Upper lobe of left lung (tissue), 6 donors: ENCODE measurements around the gene GATAD2A. TPM values are rescaled to one million over a fixed set of nuclear protein-coding genes. Genes with fewer than 3 reads are reported as not detected.

Source experiments
- ATAC-seq, 2 donors: fragments of 200-7000 bp; cut with Tn5 transposase; one replicate each; pipeline ENCODE4 v1.9.1; 2022; ENCODE audit warnings: mild to moderate bottlenecking in 2 of 2, moderate library complexity in 2 of 2; ENCODE audit not compliant: low FRiP score in 2 of 2
- DNase-seq, 2 donors: peaks; one replicate each; pipeline ENCODE4 v3.0.0-alpha.2; 2019 to 2020
- H3K27ac ChIP-seq, 4 donors: fragments of 200-600 bp; sonication (generic); one replicate each; pipeline ENCODE4 v1.5.1; 2016 to 2019
- H3K27me3 ChIP-seq, 4 donors: fragments of 200-600 bp; sonication (generic); one replicate each; pipeline ENCODE4 v1.5.1; 2017 to 2019
- H3K36me3 ChIP-seq, 4 donors: fragments of 200-600 bp; sonication (generic); one replicate each; pipeline ENCODE4 v1.5.1; 2016 to 2019
- H3K4me1 ChIP-seq, 4 donors: fragments of 200-600 bp; sonication (generic); one replicate each; pipeline ENCODE4 v1.5.1; 2018 to 2019
- H3K4me3 ChIP-seq, 4 donors: fragments of 200-600 bp; sonication (generic); one replicate each; pipeline ENCODE4 v1.5.1; 2017 to 2019; ENCODE audit warnings: mild to moderate bottlenecking in 2 of 4, moderate library complexity in 1 of 4
- H3K9me3 ChIP-seq, 4 donors: fragments of 200-600 bp; sonication (generic); one replicate each; pipeline ENCODE4 v1.5.1; 2018 to 2019
- CTCF ChIP-seq, 6 experiments: fragments of 450-650 bp in 4 of 6; fragments of 200-600 bp in 2 of 6; sonication (generic) in 2 of 6; IDR thresholded peaks; one replicate each; pipeline ENCODE4 v1.5.1; 2016 to 2019; ENCODE audit warnings: antibody characterized with exemption in 6 of 6
- EP300 ChIP-seq, 4 donors: sonication (generic); formaldehyde crosslinking; IDR thresholded peaks; one replicate each; pipeline ENCODE4 v1.5.1; 2017; ENCODE audit warnings: antibody characterized with exemption in 4 of 4, control low read depth in 2 of 4
- POLR2A ChIP-seq, 4 donors: fragments of 450-650 bp; IDR thresholded peaks; one replicate each; pipeline ENCODE4 v1.5.1; 2016 to 2017; ENCODE audit warnings: antibody characterized with exemption in 4 of 4, mild to moderate bottlenecking in 2 of 4
- POLR2AphosphoS5 ChIP-seq, 2 donors: sonication (generic); formaldehyde crosslinking; IDR thresholded peaks; one replicate each; pipeline ENCODE4 v1.5.1; 2017; ENCODE audit warnings: antibody characterized with exemption in 2 of 2
- WGBS, 2 donors: methylation state at CpG; one replicate each; pipeline ENCODE4 v1.1.5; 2017 to 2018; 5-methylcytosine and 5-hydroxymethylcytosine counted together
- total RNA-seq, 6 donors: library from RNA; depleted of rRNA in 4 of 6; stranded (reverse); fragments of >200 nt in 4 of 6; gene quantifications; one replicate each; pipeline versions ENCODE4 v1.1.0 to v1.2.1, GENCODE V29; 2016 to 2021
- donor health status: DM: no; HTN: no; CAD: no; lungs with moderate emphysema.
- donor health status: DM: no; HTN: yes; CAD: no; lungs with severe emphysema.

The GATAD2A gene
- total RNA-seq, 6 donors from 2014 or later: 60.8 to 182 (median 88.0) TPM

GRCh38 chr19:19547674-19548336 lies 142.3 kb downstream of the GATAD2A start:
- H3K27me3 ChIP-seq: no peaks in the 10 kb centered on the region
- no peaks in the 10 kb centered on the region for H3K9me3 ChIP-seq
- WGBS, 2 donors: 43 to 66% methylated on average over 11 to 14 of the region's 15 CpGs
- H3K36me3 ChIP-seq: no peaks in the 10 kb centered on the region
- no peak overlapping the region for H3K27ac ChIP-seq
- H3K4me3 ChIP-seq: no peak overlapping the region
- ATAC-seq (no peak), DNase-seq (no peak)
- H3K4me1 ChIP-seq: no peaks in the 10 kb centered on the region
- TF ChIP-seq POLR2AphosphoS5 (IDR thresholded peaks at IDR 0.05): no peak
- TF ChIP-seq POLR2A (IDR thresholded peaks at IDR 0.05): no peak
- no peak for TF ChIP-seq CTCF (IDR thresholded peaks at IDR 0.05)
- TF ChIP-seq EP300 (IDR thresholded peaks at IDR 0.05): no peak

GRCh38 chr19:19548915-19549759 lies 143.7 kb downstream of the GATAD2A start:
- DNase-seq (no peak), ATAC-seq (no peak)
- Histone ChIP-seq H3K27me3 (no peaks in the 10 kb centered on the region), H3K36me3 (no peaks in the 10 kb centered on the region), H3K9me3 (no peaks in the 10 kb centered on the region), H3K4me3 (no peak overlapping the region), H3K4me1 (no peaks in the 10 kb centered on the region), H3K27ac (no peak overlapping the region)
- 57 to 60% methylated on average over 10 to 13 of the region's 13 CpGs for WGBS, 2 donors
- TF ChIP-seq CTCF (IDR thresholded peaks at IDR 0.05) (no peak), POLR2A (IDR thresholded peaks at IDR 0.05) (no peak), POLR2AphosphoS5 (IDR thresholded peaks at IDR 0.05) (no peak), EP300 (IDR thresholded peaks at IDR 0.05) (no peak)

GRCh38 chr19:19549804-19550464 lies 144.5 kb downstream of the GATAD2A start:
- Histone ChIP-seq H3K27me3 (no peaks in the 10 kb centered on the region), H3K9me3 (no peaks in the 10 kb centered on the region), H3K4me1 (no peaks in the 10 kb centered on the region), H3K27ac (no peak overlapping the region), H3K36me3 (no peaks in the 10 kb centered on the region), H3K4me3 (no peak overlapping the region)
- no peak for ATAC-seq
- DNase-seq: no peak
- WGBS, 2 donors: 59 to 72% methylated on average over 10 to 22 of the region's 23 CpGs
- TF ChIP-seq POLR2AphosphoS5 (IDR thresholded peaks at IDR 0.05): no peak
- no peak for TF ChIP-seq POLR2A (IDR thresholded peaks at IDR 0.05)
- no peak for TF ChIP-seq EP300 (IDR thresholded peaks at IDR 0.05)
- no peak for TF ChIP-seq CTCF (IDR thresholded peaks at IDR 0.05)

- Histone ChIP-seq H3K27ac (no peak overlapping the region), H3K4me1 (no peaks in the 10 kb centered on the region), H3K27me3 (no peaks in the 10 kb centered on the region), H3K9me3 (no peaks in the 10 kb centered on the region), H3K36me3 (no peaks in the 10 kb centered on the region), H3K4me3 (no peak overlapping the region)
- DNase-seq (no peak), ATAC-seq (no peak)
- TF ChIP-seq POLR2AphosphoS5 (IDR thresholded peaks at IDR 0.05) (no peak), CTCF (IDR thresholded peaks at IDR 0.05) (no peak), EP300 (IDR thresholded peaks at IDR 0.05) (no peak), POLR2A (IDR thresholded peaks at IDR 0.05) (no peak)
- 55 to 69% methylated on average over 3 to 4 of the region's 8 CpGs for WGBS, 2 donors
Measured at GRCh38 chr19:19550485-19550929, 145.0 kb downstream of the GATAD2A start.
